Liver (tissue), 9 donors: ENCODE data around the gene SLC6A7. TPM values are rescaled to one million over a fixed set of nuclear protein-coding genes. Genes with fewer than 3 reads are reported as not detected.

Experiments
- DNase-seq: peaks from one replicate; pipeline ENCODE4 v3.0.0-alpha.2; 2017; ENCODE audit warnings: low spot score
- H3K27ac ChIP-seq, 2 donors: one replicate each; pipeline ENCODE4 v1.7.0; 2013; ENCODE audit warnings: inconsistent platforms in 2 of 2, low read length in 2 of 2, control low read depth in 1 of 2, low read depth in 1 of 2, mild to moderate bottlenecking in 1 of 2
- H3K27me3 ChIP-seq, 4 donors: one replicate each; pipeline versions ENCODE4 v1.6.1 to v1.7.0; 2013; ENCODE audit warnings: low read length in 3 of 4, inconsistent platforms in 1 of 4, mild to moderate bottlenecking in 1 of 4, moderate library complexity in 1 of 4; ENCODE audit not compliant: control insufficient read depth in 4 of 4, insufficient read depth in 4 of 4
- H3K36me3 ChIP-seq, 4 donors: one replicate each; pipeline versions ENCODE4 v1.6.1 to v1.7.0; 2013; ENCODE audit warnings: low read length in 3 of 4, mild to moderate bottlenecking in 3 of 4, low read depth in 1 of 4, moderate library complexity in 1 of 4; ENCODE audit not compliant: control insufficient read depth in 4 of 4, insufficient read depth in 3 of 4
- H3K4me1 ChIP-seq, 4 donors: one replicate each; pipeline versions ENCODE4 v1.6.1 to v1.7.0; 2013; ENCODE audit warnings: low read length in 3 of 4, mild to moderate bottlenecking in 3 of 4, moderate library complexity in 1 of 4; ENCODE audit not compliant: control insufficient read depth in 4 of 4, insufficient read depth in 4 of 4
- H3K4me3 ChIP-seq, 3 donors: one replicate each; pipeline versions ENCODE4 v1.6.1 to v1.7.0; 2013; ENCODE audit warnings: low read length in 3 of 3, control low read depth in 1 of 3, low read depth in 1 of 3, mild to moderate bottlenecking in 1 of 3
- H3K9ac ChIP-seq, 2 donors: one replicate each; pipeline ENCODE4 v1.7.0; 2013; ENCODE audit warnings: low read length in 2 of 2, mild to moderate bottlenecking in 2 of 2, moderate library complexity in 2 of 2, control low read depth in 1 of 2, low read depth in 1 of 2
- H3K9me3 ChIP-seq, 4 donors: one replicate each; pipeline versions ENCODE4 v1.6.1 to v1.7.0; 2013; ENCODE audit warnings: low read length in 3 of 4; ENCODE audit not compliant: control insufficient read depth in 4 of 4
- CTCF ChIP-seq: fragments of 150-350 bp; IDR thresholded peaks from 2 replicates; pipeline ENCODE4 v1.5.1; 2017; ENCODE audit warnings: improper control_type of control experiment, low read depth, low read length; ENCODE audit not compliant: missing input control
- EGR1 ChIP-seq, 2 donors: IDR thresholded peaks; 2 replicates each; pipeline ENCODE4 v1.6.1; 2016 to 2018; ENCODE audit warnings: antibody characterized with exemption in 2 of 2, low read depth in 2 of 2
- FOXA1 ChIP-seq: IDR thresholded peaks from 2 replicates; pipeline ENCODE4 v1.6.1; 2016; ENCODE audit warnings: antibody characterized with exemption
- FOXA2 ChIP-seq: IDR thresholded peaks from 2 replicates; pipeline ENCODE4 v1.6.1; 2016; ENCODE audit warnings: antibody characterized with exemption
- GABPA ChIP-seq, 2 donors: IDR thresholded peaks in 1 of 2; conservative IDR thresholded peaks in 1 of 2; 2 replicates each; pipeline ENCODE4 v1.6.1; 2016; ENCODE audit warnings: antibody characterized with exemption in 2 of 2, mild to moderate bottlenecking in 1 of 2, moderate library complexity in 1 of 2
- HNF4A ChIP-seq, 2 donors: conservative IDR thresholded peaks; 2 replicates each; pipeline ENCODE4 v1.6.1; 2016; ENCODE audit warnings: antibody characterized with exemption in 2 of 2, mild to moderate bottlenecking in 2 of 2
- HNF4G ChIP-seq: IDR thresholded peaks from 2 replicates; pipeline ENCODE4 v1.6.1; 2016; ENCODE audit warnings: antibody characterized with exemption
- JUND ChIP-seq, 2 donors: IDR thresholded peaks; 2 replicates each; pipeline ENCODE4 v1.6.1; 2016; ENCODE audit warnings: antibody characterized with exemption in 2 of 2
- NR2F2 ChIP-seq: IDR thresholded peaks from 2 replicates; pipeline ENCODE4 v1.6.1; 2016; ENCODE audit warnings: antibody characterized with exemption
- RAD21 ChIP-seq, 2 donors: IDR thresholded peaks; 2 replicates each; pipeline ENCODE4 v1.6.1; 2016; ENCODE audit warnings: antibody characterized with exemption in 2 of 2, mild to moderate bottlenecking in 2 of 2
- REST ChIP-seq: IDR thresholded peaks from 2 replicates; pipeline ENCODE4 v1.6.1; 2016; ENCODE audit warnings: antibody characterized with exemption, mild to moderate bottlenecking
- RXRA ChIP-seq, 2 donors: IDR thresholded peaks; 2 replicates each; pipeline ENCODE4 v1.6.1; 2017 to 2018; ENCODE audit warnings: antibody characterized with exemption in 2 of 2, mild to moderate bottlenecking in 1 of 2
- SP1 ChIP-seq: IDR thresholded peaks from 2 replicates; pipeline ENCODE4 v1.6.1; 2018; ENCODE audit warnings: antibody characterized with exemption, mild to moderate bottlenecking
- TAF1 ChIP-seq: conservative IDR thresholded peaks from 2 replicates; pipeline ENCODE4 v1.6.1; 2016; ENCODE audit warnings: antibody characterized with exemption, mild to moderate bottlenecking
- YY1 ChIP-seq: IDR thresholded peaks from 2 replicates; pipeline ENCODE4 v1.6.1; 2016; ENCODE audit warnings: antibody characterized with exemption, mild to moderate bottlenecking
- WGBS: extraction: QIAGEN DNeasy Blood & Tissue Kit; methylation state at CpG from one replicate; pipeline ENCODE4 v1.1.7; 2013; 5-methylcytosine and 5-hydroxymethylcytosine counted together
- polyA plus RNA-seq, 2 donors: library from polyadenylated mRNA; stranded (reverse) in 1 of 2; unstranded in 1 of 2; fragments of 200-250 nt in 1 of 2; fragments of >200 nt in 1 of 2; fragmentation: Nextera tagmentation in 1 of 2; extraction: Ambion mirVana in 1 of 2; gene quantifications; one replicate each; pipeline versions ENCODE4 v1.2.1 to v1.2.3, GENCODE V29; 2013 to 2015
- total RNA-seq, 2 donors: library from RNA; depleted of rRNA; stranded (reverse); fragments of >200 nt; gene quantifications; one replicate each; pipeline ENCODE4 v1.2.3, GENCODE V29; 2014
- TF ChIP-seq, protein P1 (sequence below): IDR thresholded peaks from 2 replicates; pipeline ENCODE4 v1.6.1; 2016; ENCODE audit warnings: antibody characterized with exemption
- TF ChIP-seq, protein P2 (sequence below): IDR thresholded peaks from 2 replicates; pipeline ENCODE4 v1.6.1; 2016; ENCODE audit warnings: antibody characterized with exemption
- TF ChIP-seq, protein P3 (sequence below): IDR thresholded peaks from 2 replicates; pipeline ENCODE4 v1.6.1; 2016; ENCODE audit warnings: antibody characterized with exemption
- donor health status: healthy.
- donor health status: healthy.
- donor health status: healthy.
- donor health status: healthy.
- donor health status: healthy.

The SLC6A7 gene
- total and polyA plus RNA-seq, 4 donors: not detected

- WGBS: 79% methylated on average over 5 of the region's 5 CpGs
- H3K4me1 ChIP-seq: peaks cover 8 to 19% (median 12%) of the 10 kb centered on the region in 4 donors
- no peaks in the 10 kb centered on the region for H3K9me3 ChIP-seq
- H3K36me3 ChIP-seq: no peaks in the 10 kb centered on the region
- no peaks in the 10 kb centered on the region for H3K27me3 ChIP-seq
- H3K27ac ChIP-seq: peak overlapping the region; percentile 58 to 59
- H3K4me3 ChIP-seq: no peak overlapping the region
- TF ChIP-seq CTCF (no peak), FOXA2 (no peak), NR2F2 (no peak), SP1 (no peak), TAF1 (no peak), RXRA (IDR thresholded peaks at IDR 0.05) (no peak), FOXA1 (no peak), HNF4G (no peak), GABPA (IDR thresholded peaks at IDR 0.05 in 1 of 2, conservative IDR thresholded peaks at IDR 0.05 in 1 of 2) (no peak), RAD21 (IDR thresholded peaks at IDR 0.05) (no peak)
- TF ChIP-seq, protein P1, sequence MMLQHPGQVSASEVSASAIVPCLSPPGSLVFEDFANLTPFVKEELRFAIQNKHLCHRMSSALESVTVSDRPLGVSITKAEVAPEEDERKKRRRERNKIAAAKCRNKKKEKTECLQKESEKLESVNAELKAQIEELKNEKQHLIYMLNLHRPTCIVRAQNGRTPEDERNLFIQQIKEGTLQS: no peak
- TF ChIP-seq, protein P2, sequence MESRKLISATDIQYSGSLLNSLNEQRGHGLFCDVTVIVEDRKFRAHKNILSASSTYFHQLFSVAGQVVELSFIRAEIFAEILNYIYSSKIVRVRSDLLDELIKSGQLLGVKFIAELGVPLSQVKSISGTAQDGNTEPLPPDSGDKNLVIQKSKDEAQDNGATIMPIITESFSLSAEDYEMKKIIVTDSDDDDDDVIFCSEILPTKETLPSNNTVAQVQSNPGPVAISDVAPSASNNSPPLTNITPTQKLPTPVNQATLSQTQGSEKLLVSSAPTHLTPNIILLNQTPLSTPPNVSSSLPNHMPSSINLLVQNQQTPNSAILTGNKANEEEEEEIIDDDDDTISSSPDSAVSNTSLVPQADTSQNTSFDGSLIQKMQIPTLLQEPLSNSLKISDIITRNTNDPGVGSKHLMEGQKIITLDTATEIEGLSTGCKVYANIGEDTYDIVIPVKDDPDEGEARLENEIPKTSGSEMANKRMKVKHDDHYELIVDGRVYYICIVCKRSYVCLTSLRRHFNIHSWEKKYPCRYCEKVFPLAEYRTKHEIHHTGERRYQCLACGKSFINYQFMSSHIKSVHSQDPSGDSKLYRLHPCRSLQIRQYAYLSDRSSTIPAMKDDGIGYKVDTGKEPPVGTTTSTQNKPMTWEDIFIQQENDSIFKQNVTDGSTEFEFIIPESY: no peak
- TF ChIP-seq, protein P3, sequence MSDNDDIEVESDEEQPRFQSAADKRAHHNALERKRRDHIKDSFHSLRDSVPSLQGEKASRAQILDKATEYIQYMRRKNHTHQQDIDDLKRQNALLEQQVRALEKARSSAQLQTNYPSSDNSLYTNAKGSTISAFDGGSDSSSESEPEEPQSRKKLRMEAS: no peak
- no peak for DNase-seq
- no peak overlapping the region for H3K9ac ChIP-seq
These were observed 8.8 kb upstream of the SLC6A7 start for GRCh38 chr5:150181027-150181426.

GRCh38 chr5:150181766-150182545, 7.9 kb upstream of the SLC6A7 start:
- H3K36me3 ChIP-seq: no peaks in the 10 kb centered on the region

More at GRCh38 chr5:150181766-150182545, 7.9 kb upstream of the SLC6A7 start:
- Histone ChIP-seq H3K9ac (no peak overlapping the region), H3K4me3 (no peak overlapping the region), H3K4me1 (peaks cover 8 to 26% (median 15%) of the 10 kb centered on the region in 4 donors), H3K27me3 (no peaks in the 10 kb centered on the region), H3K9me3 (no peaks in the 10 kb centered on the region), H3K27ac (no peak overlapping the region)
- DNase-seq: no peak
- TF ChIP-seq EGR1 (IDR thresholded peaks at IDR 0.05; ENCODE audit: low read depth in 2 of 2): no peak
- no peak for TF ChIP-seq GABPA (IDR thresholded peaks at IDR 0.05 in 1 of 2, conservative IDR thresholded peaks at IDR 0.05 in 1 of 2)
- TF ChIP-seq SP1: no peak
- TF ChIP-seq FOXA1: no peak
- TF ChIP-seq YY1: no peak
- TF ChIP-seq CTCF: no peak
- no peak for TF ChIP-seq REST
- no peak for TF ChIP-seq FOXA2
- TF ChIP-seq, protein P1: no peak
- TF ChIP-seq TAF1: no peak
- no peak for TF ChIP-seq HNF4A (conservative IDR thresholded peaks at IDR 0.05)
- TF ChIP-seq HNF4G: no peak
- no peak for TF ChIP-seq JUND (IDR thresholded peaks at IDR 0.05)
- no peak for TF ChIP-seq RXRA (IDR thresholded peaks at IDR 0.05)
- no peak for TF ChIP-seq NR2F2
- TF ChIP-seq, protein P3: no peak
- 90% methylated on average over 9 of the region's 9 CpGs for WGBS
